Lower leg skin (tissue), 3 donors: ENCODE measurements around the gene MAP7D3.

Source experiments
- POLR2A ChIP-seq, 2 donors: fragments of 450-650 bp; IDR thresholded peaks; one replicate each; pipeline ENCODE4 v1.6.1; 2016 to 2017; ENCODE audit warnings: antibody characterized with exemption in 2 of 2, mild to moderate bottlenecking in 1 of 2, moderate library complexity in 1 of 2
- TF ChIP-seq, protein P1 (sequence below), 3 donors: fragments of 450-650 bp; IDR thresholded peaks; one replicate each; pipeline ENCODE4 v1.5.1; 2016; ENCODE audit warnings: antibody characterized with exemption in 3 of 3, mild to moderate bottlenecking in 3 of 3, moderate library complexity in 2 of 3

DNA sequence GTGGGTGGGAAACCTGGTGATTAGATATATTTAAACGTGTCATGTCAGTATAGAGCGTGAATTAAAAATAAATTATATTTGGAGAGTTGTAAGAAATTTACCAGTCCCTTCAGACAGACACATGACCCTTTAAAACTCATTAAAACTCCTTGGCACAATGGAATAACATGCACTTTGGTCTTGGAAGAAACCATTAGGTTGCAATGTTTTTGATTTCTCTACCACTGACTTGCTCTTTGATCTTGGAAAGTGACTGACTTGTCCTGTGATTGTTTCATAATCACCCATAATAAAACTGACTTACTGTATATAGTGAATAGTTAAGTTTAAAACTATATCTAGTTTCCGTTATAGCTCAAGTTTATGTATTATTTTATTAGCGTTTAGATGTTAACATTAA is 68.0 kb downstream of the MAP7D3 start:
- TF ChIP-seq, protein P1, sequence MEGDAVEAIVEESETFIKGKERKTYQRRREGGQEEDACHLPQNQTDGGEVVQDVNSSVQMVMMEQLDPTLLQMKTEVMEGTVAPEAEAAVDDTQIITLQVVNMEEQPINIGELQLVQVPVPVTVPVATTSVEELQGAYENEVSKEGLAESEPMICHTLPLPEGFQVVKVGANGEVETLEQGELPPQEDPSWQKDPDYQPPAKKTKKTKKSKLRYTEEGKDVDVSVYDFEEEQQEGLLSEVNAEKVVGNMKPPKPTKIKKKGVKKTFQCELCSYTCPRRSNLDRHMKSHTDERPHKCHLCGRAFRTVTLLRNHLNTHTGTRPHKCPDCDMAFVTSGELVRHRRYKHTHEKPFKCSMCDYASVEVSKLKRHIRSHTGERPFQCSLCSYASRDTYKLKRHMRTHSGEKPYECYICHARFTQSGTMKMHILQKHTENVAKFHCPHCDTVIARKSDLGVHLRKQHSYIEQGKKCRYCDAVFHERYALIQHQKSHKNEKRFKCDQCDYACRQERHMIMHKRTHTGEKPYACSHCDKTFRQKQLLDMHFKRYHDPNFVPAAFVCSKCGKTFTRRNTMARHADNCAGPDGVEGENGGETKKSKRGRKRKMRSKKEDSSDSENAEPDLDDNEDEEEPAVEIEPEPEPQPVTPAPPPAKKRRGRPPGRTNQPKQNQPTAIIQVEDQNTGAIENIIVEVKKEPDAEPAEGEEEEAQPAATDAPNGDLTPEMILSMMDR (IDR thresholded peaks at IDR 0.05): no peak
- no peak for TF ChIP-seq POLR2A (IDR thresholded peaks at IDR 0.05)
